HEK293 (cell line): ENCODE measurements around the gene MYO1D.
A peak's percentile ranks its signal among the peaks of the same experiment; 100 is the strongest.

Source experiments
- GLIS1 ChIP-seq: fragments of 450-650 bp; formaldehyde crosslinking; IDR thresholded peaks from 2 replicates; pipeline ENCODE4 v1.5.1; 2016; ENCODE audit warnings: missing biosample characterization, missing genetic modification characterization
- KLF9 ChIP-seq: fragments of 450-650 bp; formaldehyde crosslinking; IDR thresholded peaks from 2 replicates; pipeline ENCODE4 v1.5.1; 2016; ENCODE audit warnings: missing biosample characterization, missing genetic modification characterization, low read depth
- ZBTB21 ChIP-seq: fragments of 450-650 bp; formaldehyde crosslinking; IDR thresholded peaks from 2 replicates; pipeline ENCODE4 v1.5.1; 2017; ENCODE audit warnings: missing biosample characterization, missing genetic modification characterization
- ZNF175 ChIP-seq: fragments of 450-650 bp; formaldehyde crosslinking; IDR thresholded peaks from 2 replicates; pipeline ENCODE4 v1.5.1; 2016; ENCODE audit warnings: missing biosample characterization, missing genetic modification characterization
- ZNF23 ChIP-seq: fragments of 450-650 bp; formaldehyde crosslinking; IDR thresholded peaks from 2 replicates; pipeline ENCODE4 v1.5.1; 2016; ENCODE audit warnings: missing biosample characterization, missing genetic modification characterization, borderline replicate concordance
- ZNF626 ChIP-seq: fragments of 450-650 bp; sonication (Bioruptor Pico); formaldehyde crosslinking; IDR thresholded peaks from 2 replicates; pipeline ENCODE4 v1.5.1; 2018; ENCODE audit warnings: missing biosample characterization, missing genetic modification characterization, inconsistent platforms
- ZNF776 ChIP-seq: fragments of 450-650 bp; formaldehyde crosslinking; IDR thresholded peaks from 2 replicates; pipeline ENCODE4 v1.5.0; 2017; ENCODE audit warnings: missing biosample characterization, missing genetic modification characterization, borderline replicate concordance
- ZNF777 ChIP-seq: fragments of 450-650 bp; formaldehyde crosslinking; IDR thresholded peaks from 2 replicates; pipeline ENCODE4 v1.5.1; 2017; ENCODE audit warnings: missing biosample characterization, missing genetic modification characterization, borderline replicate concordance
- ZXDB ChIP-seq: fragments of 450-650 bp; formaldehyde crosslinking; IDR thresholded peaks from 2 replicates; pipeline ENCODE4 v1.5.1; 2016; ENCODE audit warnings: missing biosample characterization, missing genetic modification characterization
- TF ChIP-seq, protein P1 (sequence below): fragments of 450-650 bp; formaldehyde crosslinking; IDR thresholded peaks from 2 replicates; pipeline ENCODE4 v1.5.1; 2016; ENCODE audit warnings: missing biosample characterization, missing genetic modification characterization
- TF ChIP-seq, protein P2 (sequence below): fragments of 450-650 bp; formaldehyde crosslinking; IDR thresholded peaks from 2 replicates; pipeline ENCODE4 v1.5.1; 2016; ENCODE audit warnings: missing biosample characterization, missing genetic modification characterization
- TF ChIP-seq, protein P3 (sequence below): sonication (generic); formaldehyde crosslinking; IDR thresholded peaks from 2 replicates; pipeline ENCODE4 v1.8.1; 2022; ENCODE audit warnings: mild to moderate bottlenecking, moderate library complexity, missing genetic modification reagents
- TF ChIP-seq, protein P4 (sequence below): fragments of 450-650 bp; formaldehyde crosslinking; IDR thresholded peaks from 2 replicates; pipeline ENCODE4 v1.5.1; 2016; ENCODE audit warnings: missing biosample characterization, missing genetic modification characterization

DNA sequence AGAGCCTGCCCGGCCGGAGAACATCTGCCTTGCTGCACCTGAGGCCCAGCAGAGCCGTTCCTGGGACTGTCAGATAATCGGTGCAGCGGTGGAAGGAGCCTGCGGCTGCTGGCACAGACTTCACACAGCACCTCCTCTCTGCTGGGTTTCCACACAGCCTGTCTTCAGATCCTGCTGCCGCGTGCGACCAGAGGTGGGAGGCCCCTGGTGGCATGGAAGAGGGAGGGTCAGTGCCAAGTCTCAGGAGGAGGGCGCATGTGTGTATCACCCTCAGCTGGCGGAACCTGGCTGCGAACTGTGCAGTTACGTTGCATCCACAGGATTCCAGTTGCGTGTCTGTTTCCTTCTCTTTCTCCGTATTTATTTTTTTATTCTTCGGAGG lies 386.8 kb downstream of the MYO1D start:
- no peak for TF ChIP-seq ZNF23 (tag by site-specific recombination)
- TF ChIP-seq, protein P1, sequence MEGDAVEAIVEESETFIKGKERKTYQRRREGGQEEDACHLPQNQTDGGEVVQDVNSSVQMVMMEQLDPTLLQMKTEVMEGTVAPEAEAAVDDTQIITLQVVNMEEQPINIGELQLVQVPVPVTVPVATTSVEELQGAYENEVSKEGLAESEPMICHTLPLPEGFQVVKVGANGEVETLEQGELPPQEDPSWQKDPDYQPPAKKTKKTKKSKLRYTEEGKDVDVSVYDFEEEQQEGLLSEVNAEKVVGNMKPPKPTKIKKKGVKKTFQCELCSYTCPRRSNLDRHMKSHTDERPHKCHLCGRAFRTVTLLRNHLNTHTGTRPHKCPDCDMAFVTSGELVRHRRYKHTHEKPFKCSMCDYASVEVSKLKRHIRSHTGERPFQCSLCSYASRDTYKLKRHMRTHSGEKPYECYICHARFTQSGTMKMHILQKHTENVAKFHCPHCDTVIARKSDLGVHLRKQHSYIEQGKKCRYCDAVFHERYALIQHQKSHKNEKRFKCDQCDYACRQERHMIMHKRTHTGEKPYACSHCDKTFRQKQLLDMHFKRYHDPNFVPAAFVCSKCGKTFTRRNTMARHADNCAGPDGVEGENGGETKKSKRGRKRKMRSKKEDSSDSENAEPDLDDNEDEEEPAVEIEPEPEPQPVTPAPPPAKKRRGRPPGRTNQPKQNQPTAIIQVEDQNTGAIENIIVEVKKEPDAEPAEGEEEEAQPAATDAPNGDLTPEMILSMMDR (tag by site-specific recombination), result peak; percentile 85
- TF ChIP-seq, protein P2, sequence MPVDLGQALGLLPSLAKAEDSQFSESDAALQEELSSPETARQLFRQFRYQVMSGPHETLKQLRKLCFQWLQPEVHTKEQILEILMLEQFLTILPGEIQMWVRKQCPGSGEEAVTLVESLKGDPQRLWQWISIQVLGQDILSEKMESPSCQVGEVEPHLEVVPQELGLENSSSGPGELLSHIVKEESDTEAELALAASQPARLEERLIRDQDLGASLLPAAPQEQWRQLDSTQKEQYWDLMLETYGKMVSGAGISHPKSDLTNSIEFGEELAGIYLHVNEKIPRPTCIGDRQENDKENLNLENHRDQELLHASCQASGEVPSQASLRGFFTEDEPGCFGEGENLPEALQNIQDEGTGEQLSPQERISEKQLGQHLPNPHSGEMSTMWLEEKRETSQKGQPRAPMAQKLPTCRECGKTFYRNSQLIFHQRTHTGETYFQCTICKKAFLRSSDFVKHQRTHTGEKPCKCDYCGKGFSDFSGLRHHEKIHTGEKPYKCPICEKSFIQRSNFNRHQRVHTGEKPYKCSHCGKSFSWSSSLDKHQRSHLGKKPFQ (tag by site-specific recombination), result no peak
- TF ChIP-seq, protein P3, sequence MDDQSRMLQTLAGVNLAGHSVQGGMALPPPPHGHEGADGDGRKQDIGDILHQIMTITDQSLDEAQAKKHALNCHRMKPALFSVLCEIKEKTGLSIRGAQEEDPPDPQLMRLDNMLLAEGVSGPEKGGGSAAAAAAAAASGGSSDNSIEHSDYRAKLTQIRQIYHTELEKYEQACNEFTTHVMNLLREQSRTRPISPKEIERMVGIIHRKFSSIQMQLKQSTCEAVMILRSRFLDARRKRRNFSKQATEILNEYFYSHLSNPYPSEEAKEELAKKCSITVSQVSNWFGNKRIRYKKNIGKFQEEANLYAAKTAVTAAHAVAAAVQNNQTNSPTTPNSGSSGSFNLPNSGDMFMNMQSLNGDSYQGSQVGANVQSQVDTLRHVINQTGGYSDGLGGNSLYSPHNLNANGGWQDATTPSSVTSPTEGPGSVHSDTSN (CRISPR knock-in tag), result no peak
- TF ChIP-seq ZBTB21 (tag by site-specific recombination), result no peak
- TF ChIP-seq ZNF776 (tag by site-specific recombination), result no peak
- TF ChIP-seq GLIS1 (tag by site-specific recombination), result no peak
- TF ChIP-seq, protein P4, sequence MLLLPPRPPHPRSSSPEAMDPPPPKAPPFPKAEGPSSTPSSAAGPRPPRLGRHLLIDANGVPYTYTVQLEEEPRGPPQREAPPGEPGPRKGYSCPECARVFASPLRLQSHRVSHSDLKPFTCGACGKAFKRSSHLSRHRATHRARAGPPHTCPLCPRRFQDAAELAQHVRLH (tag by site-specific recombination), result no peak
- TF ChIP-seq ZNF175 (tag by site-specific recombination), result no peak
- TF ChIP-seq ZNF626 (tag by site-specific recombination), result no peak
- TF ChIP-seq ZXDB (tag by site-specific recombination), result no peak
- no peak for TF ChIP-seq KLF9
- no peak for TF ChIP-seq ZNF777 (tag by site-specific recombination)
